Activated B cell treated with CpG ODN at 0.5 μM for 24 hours (primary cell): ENCODE measurements around the gene COG7. TPM values are rescaled to one million over a fixed set of nuclear protein-coding genes. Genes with fewer than 3 reads are reported as not detected.

Experiments used
- ATAC-seq: fragments of 200-7000 bp; cut with Tn5 transposase; one replicate; pipeline ENCODE4 v1.10.0; 2021; ENCODE audit warnings: low read depth, mild to moderate bottlenecking, moderate library complexity
- CTCF ChIA-PET: fragments of 350-600 bp; sonication (Branson Sonifier 250); formaldehyde crosslinking; loops from one replicate; lab custom pipeline; 2021; ENCODE audit warnings: antibody characterized with exemption; lab: Charles Lee
- POLR2A ChIA-PET: fragments of 350-600 bp; sonication (Branson Sonifier 250); formaldehyde crosslinking; loops from one replicate; lab custom pipeline; 2021; ENCODE audit warnings: antibody characterized with exemption; lab: Charles Lee
- DNase-seq: peaks from one replicate; pipeline ENCODE4 v3.0.0; 2022
- H3K27ac Mint-ChIP-seq: one replicate; pipeline ENCODE4 v1.8.0; 2020; ENCODE audit warnings: mixed read lengths
- H3K27me3 Mint-ChIP-seq: one replicate; pipeline ENCODE4 v1.8.0; 2021; ENCODE audit warnings: mixed read lengths
- H3K36me3 Mint-ChIP-seq: one replicate; pipeline ENCODE4 v1.8.0; 2021; ENCODE audit warnings: low read depth, mixed read lengths
- H3K4me1 Mint-ChIP-seq: one replicate; pipeline ENCODE4 v1.8.0; 2021; ENCODE audit warnings: mixed read lengths
- H3K4me3 Mint-ChIP-seq: one replicate; pipeline ENCODE4 v1.8.0; 2020; ENCODE audit warnings: mild to moderate bottlenecking, mixed read lengths
- H3K9me3 Mint-ChIP-seq: one replicate; pipeline ENCODE4 v1.8.0; 2020; ENCODE audit warnings: mixed read lengths
- CTCF ChIP-seq: fragments of 200-600 bp; IDR thresholded peaks from one replicate; pipeline ENCODE4 v1.8.0; 2022; ENCODE audit warnings: antibody characterized with exemption, mild to moderate bottlenecking
- intact Hi-C: fragments of 100-400 bp; cut with micrococcal nuclease; formaldehyde crosslinking; loops from one replicate; pipeline ENCODE4 v1.15.1; 2024
- total RNA-seq: library from RNA; stranded (reverse); gene quantifications from 2 replicates; pipeline ENCODE4 v1.2.3, GENCODE V29; 2022

Gene COG7
- total RNA-seq, 1 donor from 2014 or later = 20.2 TPM

GRCh38 chr16:23482778-23483177, 29.8 kb upstream of the COG7 start:
- H3K4me1 Mint-ChIP-seq = peaks cover 6% of the 10 kb centered on the region
- no peaks in the 10 kb centered on the region for H3K27me3 Mint-ChIP-seq
- peaks cover 94% of the 10 kb centered on the region for H3K36me3 Mint-ChIP-seq
- H3K27ac Mint-ChIP-seq = peak overlapping the region; percentile 50
- no peak overlapping the region for H3K4me3 Mint-ChIP-seq
- POLR2A ChIA-PET = no interaction called here
- CTCF ChIA-PET = no interaction called here
- intact Hi-C loops = no loop called here
- H3K9me3 Mint-ChIP-seq = no peaks in the 10 kb centered on the region
- ATAC-seq = peak; percentile 52
- TF ChIP-seq CTCF = no peak
- DNase-seq = no peak

- H3K9me3 Mint-ChIP-seq = no peaks in the 10 kb centered on the region
- ChIA-PET POLR2A (interaction anchor here (0.7 kb wide), 1 partner anchor 30 kb away, joined by 4 read pairs; the partner anchor contains the start of gene GGA2), CTCF (no interaction called here)
- TF ChIP-seq CTCF = no peak
- no peak overlapping the region for H3K4me3 Mint-ChIP-seq
- no peak for ATAC-seq
- H3K4me1 Mint-ChIP-seq = peaks cover 24% of the 10 kb centered on the region
- DNase-seq = no peak
- H3K36me3 Mint-ChIP-seq = peaks cover 92% of the 10 kb centered on the region
- H3K27me3 Mint-ChIP-seq = no peaks in the 10 kb centered on the region
- no peak overlapping the region for H3K27ac Mint-ChIP-seq
- intact Hi-C loops = no loop called here
Observed at GRCh38 chr16:23480257-23480656, 27.3 kb upstream of the COG7 start.

GRCh38 chr16:23479138-23479537, 26.1 kb upstream of the COG7 start:
- TF ChIP-seq CTCF = no peak
- no peaks in the 10 kb centered on the region for H3K9me3 Mint-ChIP-seq
- peak overlapping the region; percentile 70 for H3K27ac Mint-ChIP-seq
- H3K4me3 Mint-ChIP-seq = no peak overlapping the region
- H3K4me1 Mint-ChIP-seq = peaks cover 24% of the 10 kb centered on the region
- ATAC-seq = no peak
- ChIA-PET POLR2A (interaction anchor here (0.6 kb wide), 1 partner anchor 18 kb away, joined by 6 read pairs; no protein-coding TSS in a partner anchor), CTCF (no interaction called here)
- H3K27me3 Mint-ChIP-seq = no peaks in the 10 kb centered on the region
- DNase-seq = no peak
- peaks cover 91% of the 10 kb centered on the region for H3K36me3 Mint-ChIP-seq
- intact Hi-C loops = loop anchor here (5.0 kb wide), 1 partner anchor 38 kb away; no protein-coding TSS in a partner anchor

DNA sequence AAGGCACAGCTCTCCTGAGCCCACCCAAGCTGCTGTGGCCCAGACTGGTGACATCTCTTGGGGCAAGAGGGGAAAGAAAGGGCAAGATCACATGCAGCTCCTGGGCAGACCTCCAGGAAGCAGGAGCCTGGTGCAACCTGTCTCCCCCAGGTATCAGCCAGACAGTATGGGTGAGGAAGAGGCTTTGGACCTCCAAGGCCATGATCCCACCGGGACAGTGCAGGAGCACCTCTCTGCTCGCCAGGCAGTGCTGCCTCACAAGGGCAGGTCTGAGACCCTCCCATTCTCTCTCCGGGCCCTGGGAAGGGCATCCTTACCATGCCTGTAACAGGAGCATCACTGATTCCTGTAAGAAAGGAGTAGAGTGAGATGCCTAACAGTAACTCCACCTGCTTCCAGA, 25.6 kb upstream of the COG7 start:
- Mint-ChIP-seq H3K4me1 (peaks cover 24% of the 10 kb centered on the region), H3K27me3 (no peaks in the 10 kb centered on the region), H3K36me3 (peaks cover 94% of the 10 kb centered on the region), H3K9me3 (no peaks in the 10 kb centered on the region), H3K27ac (peak overlapping the region; percentile 59), H3K4me3 (no peak overlapping the region)
- no peak for ATAC-seq
- ChIA-PET CTCF (no interaction called here), POLR2A (interaction anchor here (0.7 kb wide), 1 partner anchor 1441 kb away, joined by 5 read pairs; no protein-coding TSS in a partner anchor)
- no peak for DNase-seq
- TF ChIP-seq CTCF = no peak
- intact Hi-C loops = loop anchor here (5.0 kb wide), 1 partner anchor 39 kb away; no protein-coding TSS in a partner anchor

DNA sequence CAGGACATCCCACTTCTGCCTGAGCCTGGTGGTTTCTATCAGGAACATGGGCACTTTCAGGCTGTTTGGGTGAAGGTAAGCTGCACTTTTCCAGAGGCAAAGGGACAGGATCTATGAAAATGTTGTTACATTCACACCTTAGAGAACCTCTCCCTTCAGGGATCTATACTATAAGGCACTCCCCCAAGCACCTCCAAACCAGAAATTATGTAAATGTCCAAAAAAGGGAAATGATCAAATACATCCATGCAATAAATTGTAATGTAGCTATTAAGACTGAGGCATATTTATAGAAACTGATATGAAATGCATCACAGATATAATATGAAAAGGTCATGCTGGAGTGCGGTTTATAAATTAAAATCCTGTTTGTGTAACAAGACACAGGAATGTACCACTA, 23.3 kb upstream of the COG7 start:
- ATAC-seq (peak; percentile 23), DNase-seq (no peak)
- Mint-ChIP-seq H3K4me3 (no peak overlapping the region), H3K9me3 (no peaks in the 10 kb centered on the region), H3K27me3 (no peaks in the 10 kb centered on the region), H3K27ac (peak overlapping the region; percentile 85), H3K36me3 (peaks cover 76% of the 10 kb centered on the region), H3K4me1 (peaks cover 19% of the 10 kb centered on the region)
- TF ChIP-seq CTCF = no peak
- intact Hi-C loops = loop anchor here (5.0 kb wide), 1 partner anchor 41 kb away; no protein-coding TSS in a partner anchor
- CTCF ChIA-PET = no interaction called here
- POLR2A ChIA-PET = interaction anchor here (1.1 to 1.2 kb wide), 2 partner anchors 30 to 33 kb away, joined by 3 to 5 read pairs; no protein-coding TSS in a partner anchor
